ENCODE data around the gene LPAR2.

Gene LPAR2

DNA sequence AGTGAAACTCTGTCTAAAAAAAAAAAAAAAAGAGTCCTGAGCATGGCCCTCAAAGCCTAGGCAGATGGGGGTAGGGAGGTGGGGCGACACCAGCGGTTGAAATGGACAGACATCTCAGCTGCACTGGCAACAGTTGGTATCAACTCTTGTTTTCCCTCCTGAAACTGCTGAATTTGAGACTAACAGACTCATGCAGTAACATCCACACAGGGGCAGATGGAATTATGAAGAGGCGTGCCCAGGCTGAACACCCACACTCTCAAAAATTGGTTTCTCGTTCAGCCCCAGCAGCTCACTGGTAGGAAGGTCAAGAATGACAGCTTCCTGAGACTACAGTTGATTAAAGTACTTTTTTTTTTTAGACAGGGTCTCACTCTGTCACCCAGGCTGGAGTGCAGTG lies 33.6 kb downstream of the LPAR2 start:
- no peak for FAIRE-seq

DNA sequence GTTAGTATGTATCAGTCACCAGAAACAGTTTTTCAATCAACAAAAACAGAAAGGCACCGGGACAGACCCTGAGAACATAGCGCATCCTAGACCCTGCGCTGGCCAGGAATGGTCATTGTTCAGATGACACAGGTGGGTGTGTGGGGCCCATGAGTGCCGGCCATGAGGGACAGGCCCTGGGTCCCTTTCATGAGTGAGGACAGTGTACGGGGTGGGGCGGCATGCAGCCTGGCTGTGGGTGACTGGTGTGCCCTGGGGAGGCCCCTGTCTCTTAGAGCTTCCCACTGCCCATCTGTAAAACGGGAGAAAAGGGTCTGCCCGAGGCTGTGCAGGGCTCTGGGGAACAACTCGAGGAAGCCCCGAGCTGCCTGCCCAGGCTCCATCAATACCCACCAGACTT lies 35.3 kb downstream of the LPAR2 start:
- no peak for FAIRE-seq

DNA sequence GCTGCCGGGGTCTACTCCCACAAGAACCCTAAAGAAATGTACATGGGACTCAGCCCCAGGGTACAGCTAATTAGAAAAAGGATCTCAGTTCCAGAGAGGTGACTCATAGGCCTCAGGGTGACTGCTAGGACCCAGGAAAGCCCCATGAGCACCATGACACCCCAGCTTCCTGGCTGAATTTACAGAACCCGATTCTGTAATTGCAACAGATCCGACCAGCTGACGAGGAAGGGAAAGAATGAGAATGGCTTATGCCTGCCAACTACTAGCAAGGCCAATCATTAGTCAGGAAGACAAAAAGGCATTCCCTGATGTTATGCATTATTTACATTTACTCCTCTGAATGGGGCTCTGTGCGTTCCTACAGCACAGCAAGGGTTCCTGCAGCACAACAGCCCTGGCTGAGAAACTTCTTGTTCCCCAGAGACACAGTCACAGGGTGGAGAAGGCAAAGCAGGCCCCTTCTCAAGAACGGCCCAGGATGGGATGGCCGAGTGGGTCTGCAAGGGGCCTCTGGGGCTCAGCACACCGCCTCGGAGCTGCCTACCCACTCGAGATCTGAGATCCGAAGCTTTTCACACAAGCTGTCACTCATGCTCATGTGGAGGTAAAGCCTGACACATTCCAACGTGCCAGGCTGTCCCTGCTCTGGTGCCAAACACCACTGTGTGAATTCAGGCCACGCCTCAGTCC lies 36.7 kb downstream of the LPAR2 start:
- no peak for FAIRE-seq

DNA sequence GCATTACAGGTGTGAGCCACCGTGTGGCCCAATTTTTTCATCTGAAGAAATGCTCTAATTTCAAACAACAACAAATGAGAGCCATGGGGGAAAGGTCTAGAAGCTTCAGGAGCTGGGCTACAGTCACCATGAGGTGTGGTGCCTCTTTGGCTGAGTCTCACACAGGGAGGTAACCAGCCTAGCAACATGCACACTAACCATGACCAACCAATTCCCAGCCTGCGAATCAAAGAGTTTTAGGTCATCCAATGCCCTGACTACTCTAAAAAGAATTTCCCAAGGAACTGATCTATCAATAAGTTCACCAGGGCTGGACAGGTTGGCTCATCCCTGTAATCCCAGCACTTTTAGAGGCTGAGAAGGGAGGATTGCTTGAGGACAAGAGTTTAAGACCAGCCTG lies 39.5 kb downstream of the LPAR2 start:
- no peak for FAIRE-seq

DNA sequence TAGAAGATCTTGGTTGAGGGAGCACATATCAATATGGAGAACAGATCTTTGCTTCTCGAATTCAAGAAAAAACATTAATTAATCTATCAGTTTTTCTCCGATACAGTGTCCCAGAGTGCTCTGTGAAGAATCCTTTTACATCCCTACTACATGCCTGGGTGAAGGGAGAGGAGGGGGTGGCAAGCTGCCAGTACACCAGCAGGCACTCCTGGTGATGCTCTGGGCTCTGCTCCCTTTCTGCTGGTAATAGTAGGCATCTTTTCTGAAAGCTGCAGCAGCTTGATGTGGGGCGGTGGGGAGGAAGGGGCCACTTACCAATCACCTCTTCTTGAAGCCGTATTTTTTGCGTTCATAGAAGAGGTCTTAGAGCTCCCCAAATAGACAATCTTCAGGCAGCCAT lies 40.2 kb downstream of the LPAR2 start:
- FAIRE-seq: no peak

DNA sequence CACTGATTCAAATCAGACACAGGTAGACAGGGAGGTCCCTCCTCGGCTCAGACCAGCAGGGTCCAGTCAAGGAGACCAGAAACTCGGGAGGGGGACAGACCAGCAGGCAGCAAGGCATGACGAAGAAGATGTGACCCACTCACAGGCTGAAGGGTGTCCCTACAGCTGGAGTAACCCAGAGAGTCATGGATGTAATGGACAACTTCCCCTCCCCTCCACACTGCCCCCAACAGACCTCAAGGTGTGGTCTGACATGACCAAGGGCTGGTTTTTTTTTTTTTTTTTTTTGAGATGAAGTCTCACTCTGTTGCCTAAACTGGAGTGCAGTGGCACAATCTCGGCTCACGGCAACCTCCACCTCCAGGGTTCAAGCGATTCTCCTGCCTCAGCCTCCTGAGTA lies 43.7 kb downstream of the LPAR2 start:
- FAIRE-seq: no peak

DNA sequence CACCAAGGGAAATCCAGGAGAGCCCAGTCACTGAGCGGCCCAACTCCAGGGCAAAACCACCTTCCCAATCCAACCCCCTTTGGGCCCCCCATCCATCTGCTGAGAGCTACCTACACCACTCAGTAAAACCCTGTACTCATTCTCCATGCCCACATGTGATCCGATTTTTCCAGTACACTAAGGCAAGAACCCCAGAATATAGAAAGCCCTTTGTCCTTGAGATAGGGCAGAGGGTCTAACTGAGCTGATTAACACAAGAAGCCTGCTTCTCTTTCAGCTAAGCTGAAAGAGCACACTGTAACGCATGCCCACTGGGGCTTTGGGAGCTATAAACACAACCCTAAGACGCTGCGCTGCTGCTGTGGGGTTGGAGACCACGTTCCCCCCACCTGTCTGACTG lies 45.5 kb downstream of the LPAR2 start:
- no peak for FAIRE-seq

DNA sequence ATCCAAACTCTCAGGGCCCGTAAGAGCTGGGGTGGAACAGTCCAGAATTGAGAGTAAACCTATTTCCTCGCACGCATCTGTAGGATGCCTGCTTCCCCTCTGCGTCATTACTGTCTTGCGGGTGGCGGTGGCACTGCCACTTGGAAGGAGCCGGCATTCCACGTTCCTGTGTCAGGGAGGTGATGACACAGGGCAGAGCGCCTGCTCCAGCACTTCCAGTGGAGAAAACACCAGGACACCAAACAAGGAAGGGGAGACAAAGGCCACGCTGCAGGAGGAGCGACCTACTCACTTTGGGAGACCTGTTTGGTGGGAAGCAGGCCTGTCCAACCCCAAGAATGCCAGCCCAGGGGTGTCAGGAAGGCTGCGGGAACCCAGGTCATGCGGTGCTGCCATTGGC lies 46.6 kb downstream of the LPAR2 start:
- FAIRE-seq: no peak

DNA sequence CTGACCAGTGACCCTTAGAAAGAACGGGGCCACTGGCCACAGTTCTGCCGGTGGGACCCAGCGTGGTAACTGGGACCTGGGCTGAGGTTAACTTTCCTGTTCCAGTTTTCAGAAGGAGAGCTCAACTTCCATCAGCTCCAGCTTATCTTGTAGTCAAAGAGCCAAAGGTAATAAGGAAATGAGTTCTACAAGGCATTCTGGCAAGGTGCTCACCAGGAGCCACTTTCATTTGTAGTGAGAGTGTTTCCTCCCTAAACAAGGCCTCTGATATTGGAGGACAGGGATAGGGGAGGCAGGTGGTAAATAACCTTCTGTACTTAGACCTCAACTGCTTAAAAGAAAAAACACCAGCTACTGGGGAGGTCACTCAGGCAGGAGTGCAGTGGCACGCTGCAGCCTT lies 47.6 kb downstream of the LPAR2 start:
- FAIRE-seq: no peak

DNA sequence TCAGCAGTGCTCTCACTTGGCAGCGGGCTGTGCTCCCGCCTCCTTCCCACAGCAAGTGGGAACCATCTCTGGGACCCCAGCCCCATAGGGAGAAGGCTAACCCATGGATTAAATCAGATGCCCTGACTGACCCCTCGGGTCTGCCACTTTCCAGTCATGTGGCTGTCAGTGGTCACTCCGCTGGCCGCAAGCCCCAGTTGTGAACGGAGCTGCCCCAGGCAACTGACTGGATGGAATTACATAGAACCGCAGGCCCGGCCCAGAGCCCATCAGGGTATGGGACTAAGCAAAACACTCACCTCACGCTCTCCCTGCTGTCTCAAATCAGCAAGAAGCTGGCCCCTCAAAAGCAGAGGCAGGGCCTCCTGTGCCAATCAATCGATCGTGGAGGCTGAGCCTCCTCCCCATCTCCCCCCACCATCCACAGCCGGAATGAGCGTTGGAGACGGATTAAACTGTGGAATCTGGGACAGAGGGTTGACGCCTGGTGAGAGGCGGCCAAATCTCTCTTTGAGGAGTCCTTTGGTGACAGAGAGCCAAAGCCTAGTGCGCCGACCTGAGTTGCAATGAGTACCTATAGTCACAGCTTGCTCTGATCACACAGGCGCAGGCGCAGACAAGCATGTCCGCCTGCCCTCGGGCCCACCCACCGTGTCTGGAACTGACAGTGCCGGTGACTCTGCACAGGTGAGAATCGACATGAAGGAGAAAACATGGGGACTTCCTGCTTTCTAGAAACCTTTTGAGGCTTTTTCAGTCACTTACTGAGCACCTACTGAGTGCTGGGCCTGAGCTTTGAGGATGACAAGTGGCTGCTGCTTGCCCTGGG lies 48.3 kb downstream of the LPAR2 start:
- FAIRE-seq: no peak

DNA sequence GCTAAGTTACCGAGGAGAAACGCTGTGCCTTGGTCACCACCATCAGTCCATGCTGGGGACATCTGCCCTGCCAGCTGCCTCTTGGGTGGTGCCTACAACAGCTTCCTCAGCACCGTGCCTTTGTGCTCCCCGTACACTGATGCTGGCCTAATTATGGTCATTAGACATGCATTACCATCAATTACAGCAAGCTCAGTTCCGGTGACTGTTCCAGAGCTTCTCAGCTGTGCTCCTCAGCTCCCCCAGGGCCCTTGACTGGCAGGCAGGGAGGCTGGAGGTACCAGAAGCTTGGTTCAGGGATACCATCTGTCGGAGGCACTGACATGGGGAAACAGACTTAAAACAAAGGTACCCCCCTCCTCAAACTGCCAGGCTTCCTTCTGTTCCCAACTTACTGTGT lies 49.8 kb downstream of the LPAR2 start:
- no peak for FAIRE-seq

DNA sequence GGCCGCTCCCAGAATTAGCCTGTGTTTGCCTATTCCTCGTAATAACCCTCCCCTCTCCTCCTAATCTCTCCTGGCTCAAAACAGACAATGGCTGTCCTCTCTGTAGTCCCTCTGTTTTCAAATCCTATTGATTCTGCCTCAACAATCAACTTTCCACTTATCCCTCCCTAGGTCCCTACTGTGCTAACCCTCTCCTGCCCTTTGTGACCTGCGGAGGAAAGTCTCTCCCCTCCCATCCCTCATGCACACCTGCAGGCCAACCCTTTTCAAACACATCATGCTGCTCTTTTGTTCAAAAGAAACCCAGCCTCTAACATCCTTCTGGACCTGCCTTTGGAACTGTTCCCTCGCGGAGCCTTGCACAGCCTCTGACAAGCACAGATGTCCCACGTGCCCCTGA lies 52.6 kb downstream of the LPAR2 start:
- FAIRE-seq: no peak
